Measurements from ENCODE around the gene TMEM52B. TPM values are rescaled to one million over a fixed set of nuclear protein-coding genes. Genes with fewer than 3 reads are reported as not detected.

The TMEM52B gene
- total RNA-seq, 1 donor from 2014 or later, result 1.1 TPM

DNA sequence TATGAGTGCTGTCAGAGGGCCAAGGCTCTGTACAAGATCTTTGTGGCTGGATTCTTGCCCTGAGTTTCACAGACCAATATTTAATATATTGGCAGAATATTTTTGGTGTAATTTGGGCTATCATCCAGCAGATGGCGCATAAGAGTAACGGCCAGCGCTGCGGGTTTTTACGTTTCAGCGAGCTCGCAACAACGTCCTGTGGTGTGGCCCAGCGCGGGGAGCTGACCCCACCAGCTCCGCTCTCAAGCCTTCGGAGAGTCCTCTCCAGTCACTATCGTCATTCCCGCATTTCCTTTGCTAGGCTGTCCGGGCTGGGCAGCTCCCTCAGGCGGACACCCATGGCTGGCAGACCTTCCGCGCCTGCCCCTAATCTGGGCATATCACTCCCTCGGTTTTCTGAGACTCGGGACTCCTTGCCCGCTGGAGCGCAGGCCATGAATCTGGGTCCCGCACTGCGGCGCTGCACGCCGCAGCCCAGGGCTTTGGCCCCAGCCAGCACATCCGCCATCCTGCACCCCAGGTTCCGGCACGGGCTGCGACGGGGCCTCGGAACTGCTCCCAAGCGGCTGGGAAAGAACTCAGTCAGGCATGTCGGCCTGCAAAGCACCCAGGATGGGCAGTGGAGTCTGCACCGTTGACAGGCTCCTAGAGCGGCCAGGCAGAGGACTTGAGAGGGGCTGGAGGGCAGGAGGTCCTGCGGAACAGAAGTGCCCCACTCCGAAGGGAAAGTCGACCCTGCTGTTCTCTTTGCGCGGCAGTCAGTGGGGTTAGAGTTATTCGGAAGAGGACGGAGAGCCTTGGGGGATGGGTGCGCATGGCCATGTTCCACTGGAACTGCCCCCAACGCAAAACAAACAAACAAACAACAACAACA, 25.3 kb upstream of the TMEM52B start:
- TF ChIP-seq, protein P1, sequence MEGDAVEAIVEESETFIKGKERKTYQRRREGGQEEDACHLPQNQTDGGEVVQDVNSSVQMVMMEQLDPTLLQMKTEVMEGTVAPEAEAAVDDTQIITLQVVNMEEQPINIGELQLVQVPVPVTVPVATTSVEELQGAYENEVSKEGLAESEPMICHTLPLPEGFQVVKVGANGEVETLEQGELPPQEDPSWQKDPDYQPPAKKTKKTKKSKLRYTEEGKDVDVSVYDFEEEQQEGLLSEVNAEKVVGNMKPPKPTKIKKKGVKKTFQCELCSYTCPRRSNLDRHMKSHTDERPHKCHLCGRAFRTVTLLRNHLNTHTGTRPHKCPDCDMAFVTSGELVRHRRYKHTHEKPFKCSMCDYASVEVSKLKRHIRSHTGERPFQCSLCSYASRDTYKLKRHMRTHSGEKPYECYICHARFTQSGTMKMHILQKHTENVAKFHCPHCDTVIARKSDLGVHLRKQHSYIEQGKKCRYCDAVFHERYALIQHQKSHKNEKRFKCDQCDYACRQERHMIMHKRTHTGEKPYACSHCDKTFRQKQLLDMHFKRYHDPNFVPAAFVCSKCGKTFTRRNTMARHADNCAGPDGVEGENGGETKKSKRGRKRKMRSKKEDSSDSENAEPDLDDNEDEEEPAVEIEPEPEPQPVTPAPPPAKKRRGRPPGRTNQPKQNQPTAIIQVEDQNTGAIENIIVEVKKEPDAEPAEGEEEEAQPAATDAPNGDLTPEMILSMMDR (IDR thresholded peaks at IDR 0.05; ENCODE audit: unreplicated experiment), result peak; percentile 98
- Mint-ChIP-seq H3K9me3 (peaks cover 10% of the 10 kb centered on the region), H3K4me1 (peaks cover 10% of the 10 kb centered on the region), H3K36me3 (no peaks in the 10 kb centered on the region), H3K4me3 (peak overlapping the region; percentile 87), H3K27me3 (ENCODE audit: low read depth) (no peaks in the 10 kb centered on the region), H3K27ac (peak overlapping the region; percentile 93)
- DNase-seq (ENCODE audit: low spot score in 2 of 2, unreplicated experiment in 2 of 2), result peak; percentile 41 to 78

DNA sequence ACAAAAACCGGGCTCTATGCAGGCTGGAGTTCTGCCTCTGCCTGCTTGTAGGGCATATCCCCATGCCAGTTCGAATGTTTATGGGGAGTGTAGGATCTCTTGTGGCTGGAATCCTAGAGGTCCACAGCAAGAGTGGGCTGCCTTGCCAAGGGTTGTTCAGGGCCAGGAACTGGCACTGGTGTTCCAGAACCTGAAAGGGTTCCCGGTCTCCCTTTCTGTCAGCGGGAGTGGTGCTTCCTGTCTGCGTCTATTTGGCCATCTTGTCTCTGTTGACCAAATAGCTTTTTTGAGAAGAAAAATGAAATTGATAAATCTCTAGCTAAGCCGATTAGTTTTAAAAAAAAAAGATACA, 24.7 kb upstream of the TMEM52B start:
- TF ChIP-seq, protein P1 (IDR thresholded peaks at IDR 0.05; ENCODE audit: unreplicated experiment), result no peak
- Mint-ChIP-seq H3K27ac (peak overlapping the region; percentile 93), H3K9me3 (peaks cover 7% of the 10 kb centered on the region), H3K4me1 (peaks cover 13% of the 10 kb centered on the region), H3K36me3 (no peaks in the 10 kb centered on the region), H3K27me3 (ENCODE audit: low read depth) (no peaks in the 10 kb centered on the region), H3K4me3 (peak overlapping the region; percentile 87)
- DNase-seq (ENCODE audit: low spot score in 2 of 2, unreplicated experiment in 2 of 2), result no peak

DNA sequence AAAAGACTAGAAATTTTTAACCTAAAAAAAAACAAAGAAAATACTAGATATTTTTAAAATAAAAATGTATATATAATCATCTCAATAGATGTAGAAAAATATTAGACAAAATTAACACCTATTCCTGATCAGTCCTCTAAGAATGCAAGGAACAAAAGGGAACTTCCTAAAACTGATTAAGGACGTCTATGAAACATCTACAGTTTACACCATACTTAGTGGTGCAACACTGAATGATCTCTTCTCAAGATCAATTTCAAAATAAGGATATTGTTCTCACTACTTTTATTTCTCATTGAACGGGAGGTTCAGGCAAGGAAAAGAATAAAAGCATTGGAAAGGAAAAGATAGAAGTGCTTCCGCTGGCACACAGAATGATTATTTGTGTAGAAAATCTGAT, 22.9 kb upstream of the TMEM52B start:
- peaks cover 29% of the 10 kb centered on the region for H3K4me1 Mint-ChIP-seq
- peaks cover 4% of the 10 kb centered on the region for H3K9me3 Mint-ChIP-seq
- DNase-seq (ENCODE audit: low spot score in 2 of 2, unreplicated experiment in 2 of 2), result no peak
- TF ChIP-seq, protein P1 (IDR thresholded peaks at IDR 0.05; ENCODE audit: unreplicated experiment), result no peak
- no peaks in the 10 kb centered on the region for H3K36me3 Mint-ChIP-seq
- H3K27ac Mint-ChIP-seq, result no peak overlapping the region
- H3K27me3 Mint-ChIP-seq (ENCODE audit: low read depth), result no peaks in the 10 kb centered on the region
- H3K4me3 Mint-ChIP-seq, result no peak overlapping the region

DNA sequence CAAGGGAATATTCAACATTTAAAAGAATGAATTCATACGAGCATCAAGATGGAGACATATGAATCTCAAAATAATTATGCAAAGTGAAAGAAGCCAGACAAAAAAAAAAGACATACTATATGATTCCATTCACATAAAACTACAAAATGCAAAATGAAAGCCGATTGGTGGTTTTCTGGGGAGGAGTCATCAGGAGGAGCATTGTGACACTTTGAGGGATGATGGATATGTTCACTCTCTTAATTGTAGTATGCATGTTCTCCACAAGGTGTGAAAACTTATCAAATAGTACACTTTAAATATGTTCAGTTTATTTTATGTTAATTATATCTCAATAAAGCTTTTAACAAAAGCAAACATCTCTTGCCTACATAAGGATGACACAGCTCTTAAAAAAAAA, 20.4 kb upstream of the TMEM52B start:
- H3K36me3 Mint-ChIP-seq, result no peaks in the 10 kb centered on the region
- peaks cover 4% of the 10 kb centered on the region for H3K9me3 Mint-ChIP-seq
- DNase-seq (ENCODE audit: low spot score in 2 of 2, unreplicated experiment in 2 of 2), result no peak
- TF ChIP-seq, protein P1 (IDR thresholded peaks at IDR 0.05; ENCODE audit: unreplicated experiment), result peak; percentile 30
- peaks cover 30% of the 10 kb centered on the region for H3K4me1 Mint-ChIP-seq
- H3K27ac Mint-ChIP-seq, result no peak overlapping the region
- no peak overlapping the region for H3K4me3 Mint-ChIP-seq
- no peaks in the 10 kb centered on the region for H3K27me3 Mint-ChIP-seq (ENCODE audit: low read depth)

DNA sequence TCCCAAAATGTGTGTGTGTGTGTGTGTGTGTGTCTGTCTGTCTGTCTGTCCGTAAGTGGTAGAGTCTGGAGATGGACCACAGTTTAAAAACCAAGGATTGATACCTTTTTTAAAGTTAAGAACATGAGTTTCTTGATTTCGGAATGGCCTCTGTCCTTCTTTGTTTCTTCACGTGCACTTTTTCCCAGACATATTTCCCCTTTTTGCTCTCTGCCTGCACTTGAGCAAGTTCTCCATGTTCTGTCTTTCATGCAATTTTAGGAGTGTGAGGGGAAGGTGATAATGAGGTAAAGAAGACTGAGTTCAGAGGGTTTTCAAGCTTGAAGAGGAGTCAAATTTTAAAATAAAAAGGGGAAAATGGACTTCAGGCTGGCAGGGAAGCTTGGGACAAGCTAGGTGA, 19.6 kb upstream of the TMEM52B start:
- TF ChIP-seq, protein P1 (IDR thresholded peaks at IDR 0.05; ENCODE audit: unreplicated experiment), result no peak
- Mint-ChIP-seq H3K4me1 (peaks cover 24% of the 10 kb centered on the region), H3K27me3 (ENCODE audit: low read depth) (no peaks in the 10 kb centered on the region), H3K27ac (peak overlapping the region; percentile 35), H3K9me3 (peaks cover 4% of the 10 kb centered on the region), H3K4me3 (no peak overlapping the region), H3K36me3 (no peaks in the 10 kb centered on the region)
- no peak for DNase-seq (ENCODE audit: low spot score in 2 of 2, unreplicated experiment in 2 of 2)
